OCI-LY1 (cell line): ENCODE data around the gene ABCA7.

Source experiments
- H2AFZ ChIP-seq: fragments of 200-600 bp; sonication (generic), shearing (Covaris generic); 2 replicates; pipeline ENCODE4 v1.6.0; 2014; ENCODE audit warnings: antibody characterized with exemption, mild to moderate bottlenecking, low read length
- H3F3A ChIP-seq: fragments of 200-600 bp; sonication (generic), shearing (Covaris generic); 2 replicates; pipeline ENCODE4 v1.6.0; 2014; ENCODE audit warnings: mild to moderate bottlenecking, antibody characterized with exemption, low read length, moderate library complexity; ENCODE audit not compliant: insufficient read depth
- H3K27ac ChIP-seq: fragments of 200-600 bp; sonication (generic); 2 replicates; pipeline ENCODE4 v1.5.1; 2014; ENCODE audit warnings: low read length, mixed run types, mild to moderate bottlenecking, low read depth; ENCODE audit not compliant: poor library complexity, severe bottlenecking
- H3K27me3 ChIP-seq: fragments of 200-600 bp; sonication (generic); 2 replicates; pipeline ENCODE4 v1.6.0; 2014; ENCODE audit warnings: antibody characterized with exemption, mild to moderate bottlenecking, low read length, moderate library complexity; ENCODE audit not compliant: insufficient read depth
- H3K36me3 ChIP-seq: fragments of 200-600 bp; sonication (generic); 2 replicates; pipeline ENCODE4 v1.6.1; 2014; ENCODE audit warnings: mild to moderate bottlenecking, antibody characterized with exemption, low read length, moderate library complexity, mixed read lengths; ENCODE audit not compliant: insufficient read depth
- H3K4me1 ChIP-seq: fragments of 200-600 bp; sonication (generic); 2 replicates; pipeline ENCODE4 v1.5.1; 2014; ENCODE audit warnings: mild to moderate bottlenecking, low read length, moderate library complexity; ENCODE audit not compliant: insufficient read depth, severe bottlenecking
- H3K4me2 ChIP-seq: fragments of 200-600 bp; sonication (generic), shearing (Covaris generic); 2 replicates; pipeline ENCODE4 v1.6.1; 2014; ENCODE audit warnings: low read length
- H3K4me3 ChIP-seq: fragments of 200-600 bp; sonication (generic); 2 replicates; pipeline ENCODE4 v1.5.1; 2014; ENCODE audit warnings: low read length, low read depth, mild to moderate bottlenecking, mixed read lengths; ENCODE audit not compliant: poor library complexity, severe bottlenecking
- H3K79me2 ChIP-seq: fragments of 200-600 bp; shearing (Covaris generic); 2 replicates; pipeline ENCODE4 v1.6.1; 2016; ENCODE audit warnings: mixed run types, low read length, mixed read lengths; ENCODE audit not compliant: insufficient read depth
- H3K9ac ChIP-seq: fragments of 200-600 bp; sonication (generic), shearing (Covaris generic); 2 replicates; pipeline ENCODE4 v1.6.1; 2014; ENCODE audit warnings: mild to moderate bottlenecking, low read length, mixed read lengths
- H3K9me2 ChIP-seq: fragments of 200-600 bp; sonication (generic), shearing (Covaris generic); 2 replicates; pipeline ENCODE4 v1.6.1; 2014; ENCODE audit warnings: low read depth, mild to moderate bottlenecking, low read length, mixed read lengths
- H3K9me3 ChIP-seq: fragments of 200-600 bp; shearing (Covaris generic); 2 replicates; pipeline ENCODE4 v1.6.1; 2014; ENCODE audit warnings: low read length, mixed read lengths
- H4K20me1 ChIP-seq: fragments of 200-600 bp; sonication (generic), shearing (Covaris generic); 2 replicates; pipeline ENCODE4 v1.6.0; 2016; ENCODE audit warnings: mild to moderate bottlenecking, low read length; ENCODE audit not compliant: insufficient read depth
- CTCF ChIP-seq: fragments of 200-600 bp; sonication (generic), shearing (Covaris generic); IDR thresholded peaks from 2 replicates; pipeline ENCODE4 v1.5.1; 2017; ENCODE audit warnings: mild to moderate bottlenecking, antibody characterized with exemption, low read length, moderate library complexity, mixed read lengths
- EZH2 ChIP-seq: fragments of 200-600 bp; sonication (generic), shearing (Covaris generic); IDR thresholded peaks from 2 replicates; pipeline ENCODE4 v1.8.0; 2017; ENCODE audit warnings: borderline replicate concordance, mixed run types, mild to moderate bottlenecking, antibody characterized with exemption, low read length, moderate library complexity, mixed read lengths

The ABCA7 gene

GRCh38 chr19:1050989-1051788, 11.3 kb downstream of the ABCA7 start:
- Histone ChIP-seq H3K4me2 (no peak overlapping the region), H3K9me2 (no peaks in the 10 kb centered on the region), H3K9ac (no peak overlapping the region), H3K4me1 (peaks cover 18% of the 10 kb centered on the region), H4K20me1 (no peaks in the 10 kb centered on the region), H3K27me3 (no peaks in the 10 kb centered on the region), H3F3A (no peaks in the 10 kb centered on the region), H3K36me3 (peaks cover 26% of the 10 kb centered on the region; the same call in 1 of the 2 replicates), H3K9me3 (no peaks in the 10 kb centered on the region), H3K4me3 (no peak overlapping the region), H3K27ac (no peak overlapping the region), H3K79me2 (no peaks in the 10 kb centered on the region), H2AFZ (no peak overlapping the region)
- no peak for TF ChIP-seq EZH2
- TF ChIP-seq CTCF = no peak

GRCh38 chr19:1051791-1052190, 11.9 kb downstream of the ABCA7 start:
- Histone ChIP-seq H3K4me2 (no peak overlapping the region), H3F3A (no peaks in the 10 kb centered on the region), H3K79me2 (no peaks in the 10 kb centered on the region), H3K36me3 (peaks cover 28% of the 10 kb centered on the region; the same call in 1 of the 2 replicates), H2AFZ (no peak overlapping the region), H3K9me2 (no peaks in the 10 kb centered on the region), H3K4me3 (no peak overlapping the region), H3K4me1 (peaks cover 12% of the 10 kb centered on the region), H3K27ac (no peak overlapping the region), H3K9ac (no peak overlapping the region), H3K27me3 (no peaks in the 10 kb centered on the region), H4K20me1 (no peaks in the 10 kb centered on the region), H3K9me3 (no peaks in the 10 kb centered on the region)
- TF ChIP-seq EZH2 = no peak
- no peak for TF ChIP-seq CTCF

- H4K20me1 ChIP-seq = no peaks in the 10 kb centered on the region
- H3F3A ChIP-seq = no peaks in the 10 kb centered on the region
- no peak overlapping the region for H2AFZ ChIP-seq
- H3K4me2 ChIP-seq = no peak overlapping the region
- no peak overlapping the region for H3K4me3 ChIP-seq
- H3K27ac ChIP-seq = no peak overlapping the region
- H3K9me3 ChIP-seq = no peaks in the 10 kb centered on the region
- H3K36me3 ChIP-seq = peaks cover 31% of the 10 kb centered on the region; the same call in 1 of the 2 replicates
- H3K9ac ChIP-seq = no peak overlapping the region
- peaks cover 5% of the 10 kb centered on the region for H3K4me1 ChIP-seq
- TF ChIP-seq CTCF (no peak), EZH2 (no peak)
- H3K9me2 ChIP-seq = no peaks in the 10 kb centered on the region
- H3K27me3 ChIP-seq = no peaks in the 10 kb centered on the region
- no peaks in the 10 kb centered on the region for H3K79me2 ChIP-seq
These were observed 12.6 kb downstream of the ABCA7 start for GRCh38 chr19:1052349-1052975.
